ENCODE measurements around the gene PIP4K2C.

The PIP4K2C gene

DNA sequence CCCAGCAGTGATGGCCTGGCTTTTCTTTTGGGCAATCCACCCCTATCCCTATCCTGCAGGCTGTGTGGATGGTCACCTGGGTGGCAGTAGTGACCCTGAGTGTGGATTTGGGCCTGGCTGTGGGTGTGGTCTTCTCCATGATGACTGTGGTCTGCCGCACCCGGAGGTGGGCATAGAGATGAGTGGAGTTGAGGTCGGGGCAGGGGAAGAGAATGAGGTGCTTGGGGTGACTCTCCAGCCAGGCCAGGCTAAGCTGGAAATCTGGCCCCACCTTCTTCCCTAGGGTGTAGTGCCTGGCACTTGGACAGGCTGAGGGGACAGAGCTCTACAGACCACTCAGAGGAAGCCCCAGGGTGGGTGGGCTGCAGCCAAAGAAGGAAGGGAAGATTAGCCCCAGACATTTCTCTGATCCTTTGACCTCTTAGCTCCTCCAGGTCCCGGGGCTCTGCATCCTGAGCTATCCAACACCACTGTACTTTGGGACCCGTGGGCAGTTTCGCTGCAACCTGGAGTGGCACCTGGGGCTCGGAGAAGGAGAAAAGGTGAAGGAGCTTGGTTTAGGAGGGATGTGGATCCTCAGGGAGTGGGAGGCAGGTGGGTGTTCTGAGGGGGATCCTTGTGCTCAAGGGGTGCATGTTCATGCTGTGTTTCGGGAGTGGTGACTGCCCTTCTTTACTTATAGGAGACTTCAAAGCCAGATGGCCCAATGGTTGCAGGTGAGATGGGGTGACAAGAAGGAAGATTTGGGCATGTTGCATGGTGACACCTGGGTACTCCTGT lies 33.6 kb downstream of the PIP4K2C start:
- no peak overlapping the region for H3K27ac ChIP-seq (ENCODE audit: low read depth, low read length)
- H3K9ac ChIP-seq (ENCODE audit: low read depth, low read length): no peak overlapping the region
- no peaks in the 10 kb centered on the region for H3K9me3 ChIP-seq (ENCODE audit: insufficient read depth, low read depth, low read length)
- peaks cover 5% of the 10 kb centered on the region; the same call in 1 of the 2 replicates for H3K4me1 ChIP-seq (ENCODE audit: insufficient read depth, low read length)
- H3K36me3 ChIP-seq (ENCODE audit: insufficient read depth, low read length): no peaks in the 10 kb centered on the region
- no peak overlapping the region for H3K4me3 ChIP-seq (ENCODE audit: low read length)
- H3K27me3 ChIP-seq (ENCODE audit: insufficient read depth, low read length): peaks cover 100% of the 10 kb centered on the region
- 83% methylated on average over 8 of the region's 8 CpGs for WGBS

DNA sequence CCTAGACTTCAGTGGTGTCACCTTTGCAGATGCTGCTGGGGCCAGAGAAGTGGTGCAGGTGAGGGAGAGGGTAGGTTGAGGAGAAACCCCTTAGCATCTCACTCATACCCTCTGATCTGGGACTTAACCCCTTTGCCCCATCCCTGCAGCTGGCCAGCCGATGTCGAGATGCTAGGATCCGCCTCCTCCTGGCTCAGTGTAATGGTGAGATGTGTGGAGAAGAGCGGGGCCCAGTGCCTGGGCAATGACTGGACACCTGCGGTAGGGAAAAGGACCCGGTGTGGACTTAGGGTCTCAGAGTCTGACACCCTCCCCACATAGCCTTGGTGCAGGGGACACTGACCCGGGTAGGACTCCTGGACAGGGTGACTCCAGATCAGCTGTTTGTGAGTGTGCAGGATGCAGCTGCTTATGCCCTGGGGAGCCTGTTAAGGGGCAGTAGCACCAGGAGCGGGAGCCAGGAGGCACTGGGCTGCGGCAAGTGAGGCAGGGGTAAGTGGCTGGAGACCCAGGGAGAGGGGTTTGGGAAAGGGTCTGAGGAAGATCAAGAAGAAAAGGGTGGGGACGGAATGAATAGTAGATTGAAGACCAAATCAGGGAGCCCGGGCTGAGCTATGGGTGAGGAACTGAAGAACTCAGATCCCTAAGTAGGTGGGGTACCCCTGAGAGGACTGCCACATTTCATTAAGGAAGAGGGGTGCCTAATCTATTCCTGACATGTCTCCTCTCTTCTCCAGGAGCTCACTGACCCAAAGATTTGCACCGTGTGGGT lies 34.5 kb downstream of the PIP4K2C start:
- Histone ChIP-seq H3K4me1 (ENCODE audit: insufficient read depth, low read length) (peaks cover 5% of the 10 kb centered on the region; the same call in 1 of the 2 replicates), H3K9me3 (ENCODE audit: insufficient read depth, low read depth, low read length) (no peaks in the 10 kb centered on the region), H3K9ac (ENCODE audit: low read depth, low read length) (no peak overlapping the region), H3K36me3 (ENCODE audit: insufficient read depth, low read length) (no peaks in the 10 kb centered on the region), H3K27ac (ENCODE audit: low read depth, low read length) (no peak overlapping the region), H3K27me3 (ENCODE audit: insufficient read depth, low read length) (peaks cover 100% of the 10 kb centered on the region), H3K4me3 (ENCODE audit: low read length) (no peak overlapping the region)
- 91% methylated on average over 12 of the region's 12 CpGs for WGBS

DNA sequence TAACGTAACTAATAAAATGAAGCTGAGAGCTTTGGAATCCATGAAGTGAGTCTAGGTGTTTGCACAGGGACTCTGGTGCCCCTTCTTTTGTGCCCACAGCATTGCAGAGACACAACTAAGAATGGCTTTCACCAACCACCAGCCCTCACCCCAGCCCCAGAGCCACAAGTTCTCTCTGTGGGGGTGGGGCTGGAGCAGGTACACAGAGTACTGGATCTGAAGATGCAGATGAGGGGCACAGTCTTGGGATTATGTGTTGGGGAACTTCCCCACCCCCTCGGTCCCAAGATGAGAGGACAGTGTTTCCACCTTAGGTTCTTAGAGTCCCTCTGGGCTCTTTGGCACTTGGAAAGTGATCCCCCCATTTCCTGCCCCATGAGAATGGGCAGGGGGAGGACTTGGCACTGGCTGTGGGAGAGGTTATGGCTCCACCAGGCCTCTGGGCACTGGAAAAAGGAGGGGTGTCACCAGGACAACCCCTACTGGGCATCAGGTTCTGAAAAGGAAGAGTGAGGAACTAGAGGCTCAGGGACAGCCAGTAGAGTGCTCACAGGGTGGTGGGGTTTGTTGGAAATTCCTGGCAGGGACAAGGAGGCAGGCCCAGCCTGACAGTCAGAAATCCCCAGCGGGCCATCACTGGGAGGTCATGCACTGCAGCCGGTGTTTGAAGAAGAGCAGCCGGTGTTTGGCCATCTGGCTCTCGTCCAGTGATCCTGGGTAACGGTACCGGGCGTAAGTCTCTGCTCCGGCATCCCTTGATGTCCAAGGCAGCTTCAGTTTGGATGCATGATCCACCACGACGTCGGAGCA lies 35.3 kb downstream of the PIP4K2C start:
- Histone ChIP-seq H3K27me3 (ENCODE audit: insufficient read depth, low read length) (peaks cover 100% of the 10 kb centered on the region), H3K27ac (ENCODE audit: low read depth, low read length) (no peak overlapping the region), H3K36me3 (ENCODE audit: insufficient read depth, low read length) (no peaks in the 10 kb centered on the region), H3K9ac (ENCODE audit: low read depth, low read length) (no peak overlapping the region), H3K4me3 (ENCODE audit: low read length) (no peak overlapping the region), H3K9me3 (ENCODE audit: insufficient read depth, low read depth, low read length) (no peaks in the 10 kb centered on the region), H3K4me1 (ENCODE audit: insufficient read depth, low read length) (peaks cover 8% of the 10 kb centered on the region)
- 89% methylated on average over 13 of the region's 13 CpGs for WGBS

DNA sequence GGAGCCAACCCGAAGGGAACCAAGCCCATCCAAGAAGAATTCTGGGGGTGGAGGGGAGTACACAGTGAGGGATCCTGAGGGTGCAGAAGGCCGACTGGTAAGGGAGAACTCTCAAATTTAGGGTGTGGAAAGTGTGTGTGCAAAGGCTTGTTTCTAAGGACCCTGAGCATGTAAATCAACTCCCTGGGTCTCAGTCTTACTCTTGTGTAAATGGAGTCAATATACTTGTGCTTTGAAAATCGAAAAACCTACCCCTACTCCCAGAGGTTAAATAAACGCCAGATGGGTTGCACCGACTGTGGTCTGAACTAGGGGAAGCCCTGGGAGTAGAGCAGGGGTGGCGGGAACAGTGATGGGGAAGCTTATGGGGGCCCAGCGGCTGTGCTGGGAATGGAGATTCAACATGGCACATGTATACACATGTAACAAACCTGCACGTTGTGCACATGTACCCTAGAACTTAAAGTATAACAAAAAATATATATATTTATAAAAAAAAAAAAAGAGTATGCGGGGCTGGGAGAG lies 36.0 kb downstream of the PIP4K2C start:
- WGBS: 81% methylated on average over 7 of the region's 9 CpGs
- H3K4me3 ChIP-seq (ENCODE audit: low read length): no peak overlapping the region

DNA sequence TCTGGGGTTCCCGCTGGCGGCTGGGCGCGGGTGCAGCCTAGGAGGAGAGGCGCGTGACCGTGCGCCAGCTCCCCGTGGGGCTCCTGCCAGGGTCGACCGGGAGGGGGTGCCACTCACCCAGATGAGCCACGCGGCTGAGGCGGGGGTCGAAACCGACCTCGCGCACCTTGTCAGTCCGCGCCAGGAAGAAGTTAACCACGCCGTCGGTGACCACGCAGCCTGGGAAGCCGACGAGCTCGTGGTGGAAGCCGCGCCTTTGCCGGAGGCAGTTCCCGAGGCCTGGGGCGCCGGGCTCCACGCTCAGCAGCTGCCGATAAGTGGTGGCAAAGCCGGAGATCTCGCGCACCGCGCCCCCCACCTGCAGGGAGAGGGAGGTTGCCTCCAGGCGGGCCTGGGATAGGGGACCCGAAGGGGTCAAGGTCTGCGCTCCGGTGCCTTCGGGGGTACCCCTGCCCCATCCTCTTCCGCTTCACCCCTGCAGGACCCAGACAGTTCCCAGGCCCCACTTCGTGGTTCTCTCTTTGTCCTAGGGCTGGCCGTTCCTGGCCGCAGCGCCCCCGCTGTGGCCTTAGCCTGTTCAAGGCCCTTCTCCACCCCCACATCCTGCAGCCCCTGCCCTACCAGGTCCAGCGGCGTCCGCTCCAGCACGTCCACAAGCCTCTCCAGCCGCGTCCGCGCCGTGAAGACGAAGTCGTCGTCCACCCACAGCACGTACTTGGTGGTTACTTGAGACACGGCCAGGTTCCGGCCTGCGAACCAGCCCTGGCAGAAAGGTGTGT lies 36.7 kb downstream of the PIP4K2C start:
- H3K9me3 ChIP-seq (ENCODE audit: insufficient read depth, low read depth, low read length): no peaks in the 10 kb centered on the region
- WGBS: 57% methylated on average over 67 of the region's 67 CpGs
- peak overlapping the region; percentile 42 for H3K4me3 ChIP-seq (ENCODE audit: low read length)
- peak overlapping the region; percentile 36; the same call in 1 of the 2 replicates for H3K9ac ChIP-seq (ENCODE audit: low read depth, low read length)
- peaks cover 100% of the 10 kb centered on the region for H3K27me3 ChIP-seq (ENCODE audit: insufficient read depth, low read length)
- H3K4me1 ChIP-seq (ENCODE audit: insufficient read depth, low read length): peaks cover 12% of the 10 kb centered on the region
- H3K36me3 ChIP-seq (ENCODE audit: insufficient read depth, low read length): no peaks in the 10 kb centered on the region
- H3K27ac ChIP-seq (ENCODE audit: low read depth, low read length): no peak overlapping the region

More for the DNA sequence above, 36.0 kb downstream of the PIP4K2C start:
- Histone ChIP-seq H3K36me3 (ENCODE audit: insufficient read depth, low read length) (no peaks in the 10 kb centered on the region), H3K9ac (ENCODE audit: low read depth, low read length) (no peak overlapping the region), H3K9me3 (ENCODE audit: insufficient read depth, low read depth, low read length) (no peaks in the 10 kb centered on the region), H3K4me1 (ENCODE audit: insufficient read depth, low read length) (peaks cover 12% of the 10 kb centered on the region), H3K27ac (ENCODE audit: low read depth, low read length) (no peak overlapping the region), H3K27me3 (ENCODE audit: insufficient read depth, low read length) (peaks cover 100% of the 10 kb centered on the region)

DNA sequence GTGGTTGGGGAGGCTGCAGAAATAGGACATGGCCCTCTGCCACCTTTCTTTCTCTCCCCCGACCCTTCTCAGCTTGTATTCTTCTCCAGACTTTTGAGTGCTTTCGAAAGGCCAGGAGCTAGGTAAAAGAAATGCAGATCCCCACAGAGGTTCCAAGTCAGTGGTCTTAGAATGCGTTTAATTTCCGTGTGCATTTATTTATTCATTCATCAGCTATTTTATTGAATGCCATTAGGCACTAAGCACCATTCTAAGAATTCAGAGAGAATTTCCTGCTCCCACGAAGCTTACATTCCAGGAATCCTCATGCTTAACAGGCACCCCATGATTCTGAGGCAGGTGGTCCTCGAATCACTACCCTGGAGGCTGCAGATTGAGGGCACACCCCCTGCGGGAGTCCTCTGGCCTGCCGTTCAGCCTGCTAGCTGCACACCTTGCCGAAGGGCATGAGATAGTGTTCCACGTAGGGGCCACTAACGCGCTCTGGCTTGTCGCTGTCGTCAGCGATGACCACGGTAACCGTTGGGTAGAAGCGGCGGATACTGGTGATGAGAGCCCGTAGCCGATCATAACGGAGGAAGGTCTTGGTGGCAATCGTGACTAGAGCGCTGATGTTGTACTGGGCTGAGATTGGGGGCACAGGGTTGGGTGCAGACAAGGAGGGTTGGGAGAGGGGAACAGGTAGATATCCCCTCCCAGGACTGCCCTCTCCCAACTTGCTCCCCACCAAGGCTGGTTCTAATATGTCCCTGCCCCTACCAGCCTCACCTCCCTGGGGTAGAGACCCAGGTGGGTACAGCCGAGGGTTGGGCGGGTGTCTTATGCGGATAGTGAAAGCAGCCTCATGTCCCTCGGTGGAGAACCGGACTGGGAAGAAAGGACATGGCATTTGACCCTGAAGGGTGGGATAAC lies 37.5 kb downstream of the PIP4K2C start:
- Histone ChIP-seq H3K4me1 (ENCODE audit: insufficient read depth, low read length) (peaks cover 12% of the 10 kb centered on the region), H3K27me3 (ENCODE audit: insufficient read depth, low read length) (peaks cover 100% of the 10 kb centered on the region), H3K36me3 (ENCODE audit: insufficient read depth, low read length) (no peaks in the 10 kb centered on the region), H3K9ac (ENCODE audit: low read depth, low read length) (no peak overlapping the region), H3K4me3 (ENCODE audit: low read length) (peak overlapping the region; percentile 42; the same call in 1 of the 2 replicates), H3K9me3 (ENCODE audit: insufficient read depth, low read depth, low read length) (no peaks in the 10 kb centered on the region), H3K27ac (ENCODE audit: low read depth, low read length) (no peak overlapping the region)
- 88% methylated on average over 29 of the region's 29 CpGs for WGBS

DNA sequence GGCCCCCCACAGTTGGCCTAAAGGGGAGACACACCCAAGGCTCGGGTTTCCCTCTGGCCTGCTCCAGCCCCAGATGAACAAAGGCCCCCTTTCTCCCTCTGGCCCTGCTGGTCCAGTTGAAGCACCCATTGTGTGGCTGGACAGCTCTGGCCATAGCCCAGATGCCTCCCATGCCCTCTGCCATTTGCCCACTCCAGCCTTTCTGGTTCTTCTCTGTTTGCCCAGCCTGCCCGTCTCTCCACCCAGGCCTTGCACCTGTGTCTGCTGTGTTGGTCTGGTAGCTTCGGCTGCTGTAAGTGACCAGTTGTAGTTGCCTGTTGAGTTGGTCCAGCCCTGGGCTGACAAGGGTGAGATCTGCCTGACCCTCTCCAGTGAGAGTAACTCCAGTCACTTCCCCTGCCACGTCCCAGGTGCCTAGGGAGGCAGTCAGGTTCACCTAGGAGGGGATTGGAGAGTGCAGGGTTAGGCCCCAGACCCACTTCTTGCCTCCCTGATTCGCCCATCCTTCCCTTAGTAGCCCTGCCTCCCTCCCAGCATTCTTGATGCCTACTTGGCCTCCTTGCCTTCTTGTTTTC lies 39.0 kb downstream of the PIP4K2C start:
- Histone ChIP-seq H3K27ac (ENCODE audit: low read depth, low read length) (no peak overlapping the region), H3K4me1 (ENCODE audit: insufficient read depth, low read length) (peaks cover 12% of the 10 kb centered on the region), H3K9me3 (ENCODE audit: insufficient read depth, low read depth, low read length) (no peaks in the 10 kb centered on the region), H3K36me3 (ENCODE audit: insufficient read depth, low read length) (no peaks in the 10 kb centered on the region), H3K27me3 (ENCODE audit: insufficient read depth, low read length) (peaks cover 98% of the 10 kb centered on the region), H3K9ac (ENCODE audit: low read depth, low read length) (no peak overlapping the region), H3K4me3 (ENCODE audit: low read length) (no peak overlapping the region)
- 80% methylated on average over 5 of the region's 5 CpGs for WGBS

DNA sequence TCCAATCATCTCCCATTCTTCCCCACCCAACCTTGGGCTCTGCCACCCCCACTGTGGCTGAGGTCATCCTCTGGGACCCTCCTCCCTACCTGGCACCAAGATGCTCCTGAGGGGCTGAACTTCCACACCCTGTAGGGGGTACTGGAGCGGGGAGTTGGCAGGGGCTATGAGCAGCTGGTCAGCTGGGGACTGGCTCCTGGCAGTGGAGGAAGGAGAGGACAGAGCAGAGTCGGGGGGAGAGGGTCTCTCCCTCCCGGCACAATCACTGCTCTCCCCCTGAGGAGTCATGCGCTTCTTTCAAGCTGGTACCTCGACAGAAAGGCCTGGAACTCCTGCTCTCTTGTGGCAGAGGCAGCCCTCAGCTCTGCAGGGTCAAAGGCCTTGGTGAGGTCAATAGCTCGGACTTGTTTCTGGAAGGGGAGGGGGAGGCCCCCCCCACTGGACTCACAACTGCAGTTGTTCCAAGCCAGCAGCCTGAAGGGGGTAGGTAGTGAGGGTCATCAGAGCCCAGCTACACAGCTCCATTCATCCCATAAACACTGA lies 40.0 kb downstream of the PIP4K2C start:
- WGBS: 67% methylated on average over 6 of the region's 6 CpGs
- no peak overlapping the region for H3K27ac ChIP-seq (ENCODE audit: low read depth, low read length)
- no peak overlapping the region for H3K4me3 ChIP-seq (ENCODE audit: low read length)
- peaks cover 96% of the 10 kb centered on the region for H3K27me3 ChIP-seq (ENCODE audit: insufficient read depth, low read length)
- H3K36me3 ChIP-seq (ENCODE audit: insufficient read depth, low read length): no peaks in the 10 kb centered on the region
- no peak overlapping the region for H3K9ac ChIP-seq (ENCODE audit: low read depth, low read length)
- peaks cover 12% of the 10 kb centered on the region for H3K4me1 ChIP-seq (ENCODE audit: insufficient read depth, low read length)
- H3K9me3 ChIP-seq (ENCODE audit: insufficient read depth, low read depth, low read length): no peaks in the 10 kb centered on the region

DNA sequence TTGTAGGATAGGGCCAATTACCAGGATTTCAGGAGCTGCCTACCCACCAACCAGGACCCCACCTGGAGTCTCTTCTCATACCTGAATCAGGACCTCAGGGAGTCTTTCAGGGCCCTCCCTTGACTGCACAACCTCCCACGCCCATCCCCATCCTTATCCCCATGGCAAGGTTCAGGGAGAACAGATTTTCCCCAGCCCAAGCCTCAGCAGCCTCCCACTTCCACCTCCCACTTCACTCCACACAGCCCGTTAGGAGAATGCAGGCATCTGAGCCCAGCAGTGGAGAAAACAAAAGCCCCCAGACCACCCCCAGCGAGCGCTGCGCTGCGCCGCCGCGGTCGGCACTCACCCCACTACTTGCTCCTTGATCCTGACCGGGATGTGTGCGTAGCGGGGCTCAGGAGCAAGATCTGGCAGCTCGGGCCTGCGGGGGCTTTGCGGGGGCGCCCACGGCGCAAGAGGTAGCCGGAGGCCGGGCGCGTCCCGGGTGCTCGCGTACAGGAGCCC lies 40.6 kb downstream of the PIP4K2C start:
- Histone ChIP-seq H3K36me3 (ENCODE audit: insufficient read depth, low read length) (no peaks in the 10 kb centered on the region), H3K9me3 (ENCODE audit: insufficient read depth, low read depth, low read length) (no peaks in the 10 kb centered on the region), H3K27ac (ENCODE audit: low read depth, low read length) (no peak overlapping the region), H3K4me1 (ENCODE audit: insufficient read depth, low read length) (peaks cover 12% of the 10 kb centered on the region), H3K27me3 (ENCODE audit: insufficient read depth, low read length) (peaks cover 89% of the 10 kb centered on the region), H3K9ac (ENCODE audit: low read depth, low read length) (no peak overlapping the region), H3K4me3 (ENCODE audit: low read length) (peak overlapping the region; percentile 59)
- WGBS: 3% methylated on average over 26 of the region's 26 CpGs

All from HUES64 (cell line).